Cerebellar nuclear complex (tissue), 1 donor: Measurements from ENCODE around the gene MX2.

Experiments
- DNase-seq, 2 experiments: peaks; one replicate each; lab custom pipeline; 2025; lab: John Stamatoyannopoulos, UW

The MX2 gene

GRCh38 chr21:41379901-41380300, 18.1 kb downstream of the MX2 start:
- no peak for DNase-seq

GRCh38 chr21:41381731-41382130, 19.9 kb downstream of the MX2 start:
- DNase-seq: no peak

GRCh38 chr21:41387042-41387819, 25.4 kb downstream of the MX2 start:
- DNase-seq: no peak

- DNase-seq: no peak
Observed at GRCh38 chr21:41387824-41388223, 26.0 kb downstream of the MX2 start.

GRCh38 chr21:41388259-41388658, 26.4 kb downstream of the MX2 start:
- DNase-seq: no peak

- DNase-seq: no peak
Observed at GRCh38 chr21:41390043-41390639, 28.3 kb downstream of the MX2 start.

- no peak for DNase-seq
Observed at GRCh38 chr21:41393876-41394465, 32.1 kb downstream of the MX2 start.

- DNase-seq: no peak
Observed at GRCh38 chr21:41396558-41397075, 34.8 kb downstream of the MX2 start.

GRCh38 chr21:41397471-41397891, 35.7 kb downstream of the MX2 start:
- DNase-seq: no peak

- DNase-seq: no peak
Observed at GRCh38 chr21:41398251-41398650, 36.4 kb downstream of the MX2 start.

GRCh38 chr21:41398831-41399230, 37.0 kb downstream of the MX2 start:
- no peak for DNase-seq

GRCh38 chr21:41399246-41399800, 37.5 kb downstream of the MX2 start:
- DNase-seq: no peak

- DNase-seq: no peak
Observed at GRCh38 chr21:41402231-41402630, 40.4 kb downstream of the MX2 start.

GRCh38 chr21:41402796-41403195, 41.0 kb downstream of the MX2 start:
- no peak for DNase-seq

GRCh38 chr21:41403331-41403730, 41.5 kb downstream of the MX2 start:
- DNase-seq: no peak

GRCh38 chr21:41403966-41404365, 42.1 kb downstream of the MX2 start:
- DNase-seq: no peak

- DNase-seq: no peak
Observed at GRCh38 chr21:41405321-41405720, 43.5 kb downstream of the MX2 start.

- DNase-seq: no peak
Observed at GRCh38 chr21:41406340-41406739, 44.5 kb downstream of the MX2 start.

- DNase-seq: no peak
Observed at GRCh38 chr21:41407541-41408460, 46.0 kb downstream of the MX2 start.

- DNase-seq: no peak
Observed at GRCh38 chr21:41410361-41410760, 48.5 kb downstream of the MX2 start.

- DNase-seq: no peak
Observed at GRCh38 chr21:41410767-41411448, 49.1 kb downstream of the MX2 start.
